Measurements from ENCODE around the gene FBXO2.

DNA sequence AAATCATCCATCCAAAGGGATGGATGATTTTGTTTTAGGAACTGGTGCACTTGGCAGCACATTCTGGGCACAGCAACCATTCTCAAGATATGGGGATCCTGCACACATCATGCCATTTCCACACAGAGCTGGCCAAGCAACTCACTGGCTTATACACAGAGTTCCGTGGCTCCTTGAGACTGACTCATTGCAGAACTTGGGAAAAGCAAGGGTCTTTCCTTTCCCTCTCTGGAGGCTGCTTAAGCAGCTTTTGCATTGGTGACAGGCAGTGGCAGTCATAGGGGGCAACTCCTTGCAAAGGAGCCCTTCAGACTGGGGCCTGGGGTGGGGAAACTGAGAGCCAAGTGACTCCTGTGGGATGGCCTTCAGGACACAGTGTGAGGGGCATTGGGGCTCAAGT is 28.6 kb upstream of the FBXO2 start:
- TF ChIP-seq TCF7L2 (IDR thresholded peaks at IDR 0.05; ENCODE audit: borderline replicate concordance, extremely low read depth, insufficient read depth, insufficient read length) (no peak), POLR2AphosphoS5 (IDR thresholded peaks at IDR 0.05; ENCODE audit: low read depth, low read length) (no peak), JUND (IDR thresholded peaks at IDR 0.05) (no peak), EZH2 (IDR thresholded peaks at IDR 0.05) (no peak), POLR2A (IDR thresholded peaks at IDR 0.05; ENCODE audit: borderline replicate concordance, extremely low read depth, insufficient read depth, insufficient read length) (no peak)
- TF ChIP-seq, protein P1, sequence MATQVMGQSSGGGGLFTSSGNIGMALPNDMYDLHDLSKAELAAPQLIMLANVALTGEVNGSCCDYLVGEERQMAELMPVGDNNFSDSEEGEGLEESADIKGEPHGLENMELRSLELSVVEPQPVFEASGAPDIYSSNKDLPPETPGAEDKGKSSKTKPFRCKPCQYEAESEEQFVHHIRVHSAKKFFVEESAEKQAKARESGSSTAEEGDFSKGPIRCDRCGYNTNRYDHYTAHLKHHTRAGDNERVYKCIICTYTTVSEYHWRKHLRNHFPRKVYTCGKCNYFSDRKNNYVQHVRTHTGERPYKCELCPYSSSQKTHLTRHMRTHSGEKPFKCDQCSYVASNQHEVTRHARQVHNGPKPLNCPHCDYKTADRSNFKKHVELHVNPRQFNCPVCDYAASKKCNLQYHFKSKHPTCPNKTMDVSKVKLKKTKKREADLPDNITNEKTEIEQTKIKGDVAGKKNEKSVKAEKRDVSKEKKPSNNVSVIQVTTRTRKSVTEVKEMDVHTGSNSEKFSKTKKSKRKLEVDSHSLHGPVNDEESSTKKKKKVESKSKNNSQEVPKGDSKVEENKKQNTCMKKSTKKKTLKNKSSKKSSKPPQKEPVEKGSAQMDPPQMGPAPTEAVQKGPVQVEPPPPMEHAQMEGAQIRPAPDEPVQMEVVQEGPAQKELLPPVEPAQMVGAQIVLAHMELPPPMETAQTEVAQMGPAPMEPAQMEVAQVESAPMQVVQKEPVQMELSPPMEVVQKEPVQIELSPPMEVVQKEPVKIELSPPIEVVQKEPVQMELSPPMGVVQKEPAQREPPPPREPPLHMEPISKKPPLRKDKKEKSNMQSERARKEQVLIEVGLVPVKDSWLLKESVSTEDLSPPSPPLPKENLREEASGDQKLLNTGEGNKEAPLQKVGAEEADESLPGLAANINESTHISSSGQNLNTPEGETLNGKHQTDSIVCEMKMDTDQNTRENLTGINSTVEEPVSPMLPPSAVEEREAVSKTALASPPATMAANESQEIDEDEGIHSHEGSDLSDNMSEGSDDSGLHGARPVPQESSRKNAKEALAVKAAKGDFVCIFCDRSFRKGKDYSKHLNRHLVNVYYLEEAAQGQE (IDR thresholded peaks at IDR 0.05; ENCODE audit: low read depth) = no peak
- TF ChIP-seq, protein P2, sequence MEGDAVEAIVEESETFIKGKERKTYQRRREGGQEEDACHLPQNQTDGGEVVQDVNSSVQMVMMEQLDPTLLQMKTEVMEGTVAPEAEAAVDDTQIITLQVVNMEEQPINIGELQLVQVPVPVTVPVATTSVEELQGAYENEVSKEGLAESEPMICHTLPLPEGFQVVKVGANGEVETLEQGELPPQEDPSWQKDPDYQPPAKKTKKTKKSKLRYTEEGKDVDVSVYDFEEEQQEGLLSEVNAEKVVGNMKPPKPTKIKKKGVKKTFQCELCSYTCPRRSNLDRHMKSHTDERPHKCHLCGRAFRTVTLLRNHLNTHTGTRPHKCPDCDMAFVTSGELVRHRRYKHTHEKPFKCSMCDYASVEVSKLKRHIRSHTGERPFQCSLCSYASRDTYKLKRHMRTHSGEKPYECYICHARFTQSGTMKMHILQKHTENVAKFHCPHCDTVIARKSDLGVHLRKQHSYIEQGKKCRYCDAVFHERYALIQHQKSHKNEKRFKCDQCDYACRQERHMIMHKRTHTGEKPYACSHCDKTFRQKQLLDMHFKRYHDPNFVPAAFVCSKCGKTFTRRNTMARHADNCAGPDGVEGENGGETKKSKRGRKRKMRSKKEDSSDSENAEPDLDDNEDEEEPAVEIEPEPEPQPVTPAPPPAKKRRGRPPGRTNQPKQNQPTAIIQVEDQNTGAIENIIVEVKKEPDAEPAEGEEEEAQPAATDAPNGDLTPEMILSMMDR (IDR thresholded peaks at IDR 0.05 in 2 of 3, conservative IDR thresholded peaks at IDR 0.05 in 1 of 3; ENCODE audit: borderline replicate concordance in 1 of 3, insufficient read depth in 1 of 3, low read depth in 2 of 3, low read length in 2 of 3) = no peak
